NCI-H2029 treated with DMSO at 0.1 percent for 48 hours (cell line): Measurements from ENCODE around the gene UTP4.
A peak's percentile ranks its signal among the peaks of the same experiment; 100 is the strongest.
"Not testable (repeated sequence)": the region's sequence is repeated elsewhere in the genome, so short reads cannot be mapped to it uniquely, and the experiment has no call there.

Experiments used
- DNase-seq: peaks from one replicate; lab custom pipeline; 2025; lab: John Stamatoyannopoulos, UW

UTP4 gene

DNA sequence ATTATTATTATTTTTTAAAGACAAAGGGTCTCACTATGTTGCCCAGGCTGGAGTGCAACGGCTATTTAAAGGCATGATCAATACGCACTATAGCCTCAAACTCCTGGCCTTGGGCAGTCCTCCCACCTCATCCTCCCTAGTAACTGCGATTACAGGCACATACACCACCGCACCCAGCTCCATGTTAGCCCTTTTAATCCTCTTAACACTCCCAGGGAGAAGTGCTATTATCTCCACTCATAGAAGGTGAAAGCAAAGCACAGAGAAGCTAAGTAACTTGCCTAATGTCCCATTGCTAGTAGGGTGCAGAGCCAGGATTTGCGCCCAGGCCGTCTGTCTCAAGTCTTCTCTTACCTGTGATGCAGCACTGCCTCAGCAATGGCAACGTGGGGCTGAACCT, 22.0 kb upstream of the UTP4 start:
- no peak for DNase-seq

DNA sequence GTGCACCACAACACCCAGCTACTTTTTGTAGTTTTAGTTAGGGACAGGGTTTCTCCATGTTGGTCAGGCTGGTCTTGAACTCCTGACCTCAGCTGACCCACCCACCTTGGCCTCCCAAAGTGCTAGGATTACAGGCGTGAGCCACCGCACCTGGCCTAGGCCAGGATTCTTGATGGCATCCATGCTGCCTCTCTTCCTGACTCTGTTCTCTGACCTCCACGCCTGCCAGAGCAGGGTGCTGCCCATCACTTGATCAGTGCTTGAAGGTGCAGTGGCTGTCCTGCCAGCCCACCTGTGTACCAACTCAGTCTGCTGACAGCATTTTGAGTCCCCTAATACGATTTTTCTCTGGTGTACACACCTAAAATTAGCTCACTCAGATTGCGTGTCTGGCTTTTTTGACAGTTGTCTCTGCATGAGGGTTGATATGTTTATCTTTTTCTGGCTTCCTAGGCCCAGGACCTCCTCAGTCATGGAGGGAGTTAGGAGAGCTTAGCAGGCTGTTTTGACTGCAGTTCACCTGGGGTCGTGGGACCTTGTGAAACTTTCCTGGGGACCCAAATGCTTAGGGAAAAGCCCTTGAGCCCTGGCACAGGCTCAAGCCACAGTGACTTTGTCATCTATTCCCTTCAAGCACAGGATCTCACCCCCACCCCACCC, 21.1 kb upstream of the UTP4 start:
- no peak for DNase-seq

DNA sequence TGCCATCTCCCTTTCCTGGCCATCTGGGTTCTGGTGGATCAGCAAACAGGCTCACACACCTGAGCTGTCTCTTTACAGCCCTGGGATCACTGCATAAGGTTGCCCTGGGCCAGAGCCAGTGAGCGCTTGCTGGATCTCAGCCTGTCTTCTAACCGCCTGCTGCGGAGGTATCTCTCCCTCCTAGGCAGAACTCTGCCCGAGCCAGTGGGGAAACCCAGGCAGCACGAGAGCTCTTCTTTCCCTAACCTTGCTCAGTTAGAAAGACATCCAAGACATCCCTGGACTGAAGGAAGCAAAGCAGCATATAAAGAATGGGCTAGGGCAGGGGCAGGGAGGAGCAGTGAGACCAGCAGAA, 20.6 kb upstream of the UTP4 start:
- no peak for DNase-seq

DNA sequence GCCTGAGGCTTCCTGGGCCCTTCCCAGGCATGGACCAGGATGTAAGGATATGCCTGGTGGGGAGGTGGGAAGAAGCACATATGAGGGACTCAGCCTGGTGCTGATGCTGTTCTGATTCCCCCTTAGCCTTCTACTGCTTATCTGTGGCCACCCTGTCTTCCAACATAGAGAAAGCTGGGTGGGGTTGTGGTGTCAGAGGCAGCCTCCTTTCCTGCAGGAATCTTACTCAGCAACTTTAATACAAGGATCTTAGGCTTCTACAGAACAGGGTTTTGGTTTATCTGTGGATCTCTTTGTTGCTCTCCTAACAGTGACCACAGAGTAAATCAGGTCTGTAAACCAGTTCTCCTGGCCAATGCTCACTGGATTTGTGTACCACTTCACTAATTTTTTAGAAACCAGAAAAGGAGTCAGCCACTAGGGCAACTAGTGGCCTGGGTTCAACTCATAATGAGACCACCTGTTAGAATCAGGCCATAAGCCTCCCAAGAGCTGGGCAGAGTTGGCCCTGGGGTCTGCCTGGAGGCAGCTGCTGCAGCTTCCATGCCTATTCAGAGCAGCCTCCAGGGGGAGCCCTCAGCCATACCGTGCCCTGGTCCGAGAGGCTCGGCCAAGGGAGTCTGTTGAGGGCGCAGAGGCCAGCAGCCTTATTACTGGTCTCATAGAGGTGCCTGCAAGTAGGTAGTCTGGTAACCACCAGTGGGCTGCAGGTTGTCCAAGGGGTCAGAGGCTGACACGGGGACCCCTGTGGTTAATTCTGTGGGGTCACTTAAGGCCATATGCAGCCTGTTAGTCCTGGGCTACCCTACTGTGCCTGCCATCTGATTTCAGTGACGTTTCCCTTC, 19.9 kb upstream of the UTP4 start:
- DNase-seq = no peak

DNA sequence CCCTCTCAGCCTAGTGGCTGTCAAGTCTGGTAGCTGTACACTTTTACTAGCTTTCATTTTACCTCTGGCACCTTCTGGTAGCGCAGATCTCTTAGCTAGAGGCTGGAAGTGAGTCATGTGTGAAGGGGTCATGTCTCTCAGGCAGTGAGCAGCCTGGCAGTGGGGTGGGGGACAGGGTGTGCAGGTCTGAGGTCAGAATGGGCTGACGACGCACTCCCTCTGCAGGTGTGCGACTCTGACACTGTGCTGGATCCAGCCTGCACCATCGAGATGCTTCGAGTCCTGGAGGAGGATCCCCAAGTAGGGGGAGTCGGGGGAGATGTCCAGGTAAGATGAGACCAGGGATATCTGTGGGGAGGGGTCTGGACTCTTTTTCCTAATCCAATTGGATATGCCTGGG, 19.2 kb upstream of the UTP4 start:
- no peak for DNase-seq

DNA sequence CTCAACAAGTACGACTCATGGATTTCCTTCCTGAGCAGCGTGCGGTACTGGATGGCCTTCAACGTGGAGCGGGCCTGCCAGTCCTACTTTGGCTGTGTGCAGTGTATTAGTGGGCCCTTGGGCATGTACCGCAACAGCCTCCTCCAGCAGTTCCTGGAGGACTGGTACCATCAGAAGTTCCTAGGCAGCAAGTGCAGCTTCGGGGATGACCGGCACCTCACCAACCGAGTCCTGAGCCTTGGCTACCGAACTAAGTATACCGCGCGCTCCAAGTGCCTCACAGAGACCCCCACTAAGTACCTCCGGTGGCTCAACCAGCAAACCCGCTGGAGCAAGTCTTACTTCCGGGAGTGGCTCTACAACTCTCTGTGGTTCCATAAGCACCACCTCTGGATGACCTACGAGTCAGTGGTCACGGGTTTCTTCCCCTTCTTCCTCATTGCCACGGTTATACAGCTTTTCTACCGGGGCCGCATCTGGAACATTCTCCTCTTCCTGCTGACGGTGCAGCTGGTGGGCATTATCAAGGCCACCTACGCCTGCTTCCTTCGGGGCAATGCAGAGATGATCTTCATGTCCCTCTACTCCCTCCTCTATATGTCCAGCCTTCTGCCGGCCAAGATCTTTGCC, 18.0 kb upstream of the UTP4 start:
- DNase-seq = no peak

DNA sequence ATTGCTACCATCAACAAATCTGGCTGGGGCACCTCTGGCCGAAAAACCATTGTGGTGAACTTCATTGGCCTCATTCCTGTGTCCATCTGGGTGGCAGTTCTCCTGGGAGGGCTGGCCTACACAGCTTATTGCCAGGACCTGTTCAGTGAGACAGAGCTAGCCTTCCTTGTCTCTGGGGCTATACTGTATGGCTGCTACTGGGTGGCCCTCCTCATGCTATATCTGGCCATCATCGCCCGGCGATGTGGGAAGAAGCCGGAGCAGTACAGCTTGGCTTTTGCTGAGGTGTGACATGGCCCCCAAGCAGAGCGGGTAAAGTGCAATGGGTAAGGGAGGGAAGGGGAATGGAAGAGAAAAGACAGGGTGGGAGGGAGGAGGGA, 17.5 kb upstream of the UTP4 start:
- no peak for DNase-seq

DNA sequence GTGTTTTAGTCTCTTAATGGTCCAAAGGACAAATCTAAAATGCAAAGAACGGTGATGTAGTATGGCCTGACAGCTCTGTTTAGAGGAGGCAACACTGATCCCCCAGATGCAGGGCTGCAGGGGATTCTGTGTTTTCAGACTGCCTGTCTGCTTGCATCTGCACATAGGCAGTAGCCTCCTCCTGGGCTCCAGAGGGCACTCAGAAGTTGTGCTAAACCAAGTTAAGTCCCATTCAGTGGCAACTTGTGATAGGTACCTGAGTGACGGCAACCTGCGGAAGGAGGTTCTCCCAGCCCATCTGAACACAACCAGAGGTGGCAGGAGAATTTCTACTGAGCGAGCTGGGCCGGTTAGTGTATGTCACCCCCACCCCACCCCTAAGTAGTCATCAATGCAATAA, 17.1 kb upstream of the UTP4 start:
- no peak for DNase-seq

DNA sequence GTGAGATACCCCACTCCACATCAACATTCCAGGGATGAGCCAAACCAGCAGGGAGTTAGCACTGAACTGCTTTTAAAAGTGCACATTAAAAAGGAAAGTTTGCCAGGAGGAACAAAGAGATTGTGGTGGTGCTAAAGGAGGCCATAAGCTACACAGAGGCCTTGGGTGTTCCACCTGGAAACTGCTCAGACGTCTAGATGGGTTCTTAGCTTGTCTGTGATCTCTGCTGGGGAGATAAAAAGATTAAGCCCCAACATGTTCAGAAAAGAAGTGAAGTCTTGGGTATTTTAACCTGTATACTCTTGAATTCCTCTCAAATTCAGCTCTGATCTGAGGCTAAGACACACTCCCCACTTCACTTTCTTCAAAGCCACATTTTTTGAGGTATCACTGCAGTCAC, 16.6 kb upstream of the UTP4 start:
- DNase-seq = no peak

DNA sequence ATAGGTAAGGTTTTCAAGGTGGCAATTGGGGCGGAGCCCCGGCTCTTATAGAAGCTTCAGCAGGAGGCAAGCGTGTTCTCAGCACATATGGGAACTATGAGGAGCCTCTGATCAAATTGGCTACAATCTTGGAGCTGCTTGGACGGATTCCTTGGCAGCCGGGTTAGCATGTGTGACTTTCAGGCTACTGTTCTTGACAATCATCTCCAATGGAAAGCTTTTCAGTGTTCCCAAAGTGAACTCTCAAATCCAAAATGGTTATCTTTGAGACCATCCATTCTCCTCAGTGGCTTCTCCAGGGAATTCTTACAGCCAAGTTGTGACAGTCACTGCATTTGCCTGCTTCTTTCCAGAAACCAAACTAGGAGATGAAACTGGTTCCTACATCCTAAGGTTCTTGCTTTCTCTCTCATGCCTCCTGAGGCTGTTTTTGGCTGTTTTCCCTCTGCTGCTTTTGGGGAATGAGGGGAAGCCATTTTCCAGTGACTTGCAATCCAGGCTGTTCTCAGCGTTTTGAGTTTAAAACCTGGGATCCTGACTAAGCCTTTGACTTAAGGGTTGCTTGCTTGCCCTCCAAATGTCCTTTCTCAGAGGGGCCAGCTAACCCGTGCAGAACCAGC, 16.1 kb upstream of the UTP4 start:
- no peak for DNase-seq

DNA sequence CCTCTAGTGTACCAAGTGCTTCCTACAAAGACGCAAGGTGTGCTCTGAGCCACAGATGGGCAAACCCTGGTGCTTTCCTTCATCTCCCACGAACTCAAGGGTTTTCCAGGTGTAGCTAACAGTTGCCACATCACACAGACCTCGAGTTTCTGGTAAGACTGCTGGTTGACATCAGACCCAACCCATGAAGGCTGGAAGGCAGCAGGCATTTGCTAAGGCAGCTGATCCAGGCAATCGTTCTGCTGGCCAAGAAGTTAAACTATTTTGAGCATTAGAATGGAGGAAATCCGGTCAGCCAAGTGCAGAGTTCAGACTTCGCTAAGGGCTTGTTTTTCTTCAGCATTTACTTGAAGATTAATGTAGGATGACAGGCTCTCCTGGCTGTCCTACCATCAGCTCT, 15.5 kb upstream of the UTP4 start:
- no peak for DNase-seq

DNA sequence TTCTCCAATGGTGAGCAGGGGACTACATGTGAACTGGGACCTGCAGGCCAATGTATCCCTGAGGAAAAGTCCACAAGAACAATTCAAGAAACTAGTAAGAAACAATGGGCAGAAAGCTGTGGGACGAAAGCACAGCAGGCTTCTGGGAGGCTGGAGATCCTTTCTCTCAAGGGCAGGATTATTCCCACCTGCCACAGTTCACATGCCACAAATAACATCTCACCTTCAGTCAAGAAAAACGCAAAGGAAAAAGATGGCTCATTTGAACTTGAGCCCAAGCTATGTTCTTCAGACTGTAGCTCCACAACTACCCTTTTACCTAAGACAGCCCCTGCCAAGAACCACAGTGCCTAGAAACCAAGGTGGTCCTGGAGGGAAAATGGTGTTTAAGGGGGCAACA, 14.0 kb upstream of the UTP4 start:
- no peak for DNase-seq

DNA sequence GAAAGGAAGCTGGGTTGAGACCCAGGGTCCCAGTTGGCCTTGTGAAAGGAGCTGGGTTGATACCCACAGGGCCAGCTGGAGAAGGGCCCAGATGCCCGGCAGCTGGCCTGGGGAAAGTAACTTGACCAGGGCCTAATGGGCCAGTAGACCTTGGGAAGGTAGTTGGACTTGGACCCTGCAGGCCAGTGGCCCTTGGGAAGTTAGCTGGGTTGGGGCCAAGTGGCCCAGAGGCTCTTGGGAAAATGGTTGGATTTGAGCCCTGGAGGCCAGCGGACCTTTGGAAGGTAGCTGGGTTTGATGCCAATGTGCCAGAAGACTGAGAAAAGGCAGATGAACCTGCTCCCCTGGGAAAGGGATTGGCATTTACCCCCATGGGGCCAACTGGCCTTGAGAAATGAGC, 13.5 kb upstream of the UTP4 start:
- no peak for DNase-seq

DNA sequence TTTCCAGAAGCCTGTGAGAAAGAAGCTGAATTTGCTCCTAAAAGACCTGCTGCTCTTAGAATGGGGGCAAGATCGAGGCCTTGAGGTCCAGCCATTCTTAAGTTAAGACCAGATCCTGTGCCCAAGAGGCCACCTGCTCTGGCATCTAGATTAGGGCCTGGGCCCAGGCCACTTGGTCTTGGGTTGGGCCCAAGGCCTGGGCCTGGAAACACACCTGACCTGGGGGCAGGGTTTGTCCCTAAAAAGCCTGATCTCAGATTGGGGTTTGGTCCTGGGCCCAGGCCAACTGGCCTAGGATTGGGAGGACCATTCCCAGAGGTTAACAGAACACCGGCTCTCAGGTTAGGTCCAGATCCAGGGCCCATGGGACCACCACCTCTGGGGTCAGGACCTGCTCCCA, 12.9 kb upstream of the UTP4 start:
- no peak for DNase-seq

DNA sequence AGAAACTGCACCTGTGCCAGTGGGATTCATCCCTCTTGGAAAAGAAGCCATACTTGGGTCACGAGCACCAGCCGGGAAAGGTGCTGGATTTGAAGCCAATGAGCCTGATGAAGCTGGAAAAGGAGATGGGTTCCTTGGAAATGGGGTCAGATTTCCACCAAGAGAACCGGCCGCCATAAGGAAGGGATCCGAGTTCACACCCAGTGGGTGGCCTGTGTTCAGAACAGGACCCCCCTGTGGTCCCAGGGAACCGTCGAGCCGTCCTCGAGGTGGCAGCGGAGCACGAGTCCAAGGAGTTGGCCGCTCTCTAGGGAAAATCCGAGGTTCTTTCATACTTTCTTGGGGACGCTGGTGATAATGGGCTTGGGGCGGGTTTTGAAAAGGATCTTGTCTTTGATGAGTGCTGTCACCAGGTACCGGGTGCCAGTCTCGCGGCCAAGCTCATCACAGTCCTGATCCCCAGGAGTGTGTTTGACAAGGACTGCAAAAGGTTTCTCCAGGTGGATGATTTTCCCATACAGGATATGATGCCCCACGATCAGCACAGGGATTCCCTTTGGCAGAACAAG, 12.3 kb upstream of the UTP4 start:
- no peak for DNase-seq

DNA sequence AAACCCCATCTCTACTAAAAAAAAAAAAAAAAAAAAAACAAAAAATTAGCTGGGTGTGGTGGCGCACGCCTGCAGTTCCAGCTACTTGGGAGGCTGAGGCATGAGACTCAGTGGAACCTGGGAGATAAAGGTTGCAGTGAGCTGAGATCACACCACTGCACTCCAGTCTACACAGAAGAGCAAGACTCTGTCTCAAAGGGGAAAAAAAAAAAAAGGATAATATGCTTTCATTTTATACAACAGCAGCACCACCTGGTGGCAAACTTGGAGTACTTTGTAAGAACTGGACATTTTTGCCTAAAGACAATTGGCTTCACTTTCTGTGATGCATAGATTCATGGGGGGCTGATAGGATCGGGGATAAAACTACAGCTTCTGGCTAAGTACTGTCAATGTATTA, 8.5 kb upstream of the UTP4 start:
- peak; percentile 11 for DNase-seq

DNA sequence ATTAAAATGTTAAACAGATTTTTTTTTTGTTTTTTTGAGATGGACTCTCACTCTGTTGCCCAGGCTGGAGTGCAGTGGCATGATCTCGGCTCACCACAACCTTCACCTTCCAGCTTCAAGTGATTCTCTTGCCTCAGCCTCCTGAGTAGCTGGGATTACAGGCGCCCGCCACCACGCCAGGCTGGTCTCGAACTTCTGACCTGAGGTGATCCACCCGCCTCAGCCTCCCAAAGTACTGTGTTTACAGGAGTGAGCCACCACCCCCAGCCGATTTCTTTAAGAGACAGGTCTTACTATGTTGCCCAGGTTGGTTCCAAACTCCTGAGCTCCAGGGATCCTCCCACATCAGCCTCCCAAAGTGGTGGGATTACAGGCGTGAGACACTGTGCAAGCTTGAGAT, 8.0 kb upstream of the UTP4 start:
- not testable (repeated sequence) for DNase-seq

DNA sequence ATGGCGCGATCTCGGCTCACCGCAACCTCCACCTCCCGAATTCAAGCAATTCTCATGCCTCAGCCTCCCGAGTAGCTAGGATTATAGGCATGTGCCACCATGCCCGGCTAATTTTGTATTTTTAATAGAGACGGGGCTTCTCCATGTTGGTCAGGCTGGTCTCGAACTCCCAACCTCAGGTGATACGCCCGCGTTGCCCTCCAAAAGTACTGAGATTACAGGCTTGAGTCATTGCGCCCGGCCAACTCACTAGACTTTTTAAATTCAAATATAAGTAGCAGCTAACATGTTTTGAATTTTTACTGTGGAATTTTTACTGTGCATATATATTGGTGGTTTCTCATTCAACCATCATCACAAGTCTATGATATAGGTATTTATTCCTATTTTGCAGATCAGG, 7.5 kb upstream of the UTP4 start:
- DNase-seq = not testable (repeated sequence)

DNA sequence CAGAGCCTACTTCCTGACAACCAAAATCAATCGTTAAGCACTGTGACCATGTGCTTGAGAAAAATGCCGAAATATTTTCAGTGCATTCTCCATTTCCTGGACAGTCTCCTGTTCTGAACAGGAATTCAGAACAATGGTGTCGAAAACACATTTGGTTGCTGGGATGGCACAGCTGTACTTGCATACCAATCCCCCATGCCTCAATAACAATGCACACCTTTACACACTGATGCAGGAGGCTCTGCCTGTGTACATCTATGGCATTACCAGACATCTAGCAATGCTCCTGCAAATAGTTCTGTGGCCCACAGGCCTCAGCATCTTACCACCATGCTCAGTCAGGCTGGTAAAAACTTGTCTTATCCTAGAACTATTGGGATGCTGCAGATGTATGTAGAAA, 6.2 kb upstream of the UTP4 start:
- DNase-seq = no peak

DNA sequence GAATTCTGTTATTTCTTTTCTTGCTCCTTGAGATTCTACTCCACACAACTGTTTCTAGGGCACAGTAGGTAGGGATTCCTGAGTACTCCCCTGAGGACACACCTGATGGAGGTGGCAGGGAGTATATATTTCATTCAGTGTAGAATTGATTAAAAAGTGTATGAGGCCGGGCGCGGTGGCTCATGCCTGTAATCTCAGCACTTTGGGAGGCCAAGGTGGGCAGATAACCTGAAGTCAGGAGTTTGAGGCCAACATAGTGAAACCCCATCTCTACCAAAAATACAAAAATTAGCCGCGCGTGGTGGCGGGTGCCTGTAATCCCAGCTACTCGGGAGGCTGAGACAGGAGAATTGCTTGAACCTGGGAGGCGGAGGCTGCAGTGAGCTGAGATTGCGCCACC, 5.6 kb upstream of the UTP4 start:
- DNase-seq = not testable (repeated sequence)

DNA sequence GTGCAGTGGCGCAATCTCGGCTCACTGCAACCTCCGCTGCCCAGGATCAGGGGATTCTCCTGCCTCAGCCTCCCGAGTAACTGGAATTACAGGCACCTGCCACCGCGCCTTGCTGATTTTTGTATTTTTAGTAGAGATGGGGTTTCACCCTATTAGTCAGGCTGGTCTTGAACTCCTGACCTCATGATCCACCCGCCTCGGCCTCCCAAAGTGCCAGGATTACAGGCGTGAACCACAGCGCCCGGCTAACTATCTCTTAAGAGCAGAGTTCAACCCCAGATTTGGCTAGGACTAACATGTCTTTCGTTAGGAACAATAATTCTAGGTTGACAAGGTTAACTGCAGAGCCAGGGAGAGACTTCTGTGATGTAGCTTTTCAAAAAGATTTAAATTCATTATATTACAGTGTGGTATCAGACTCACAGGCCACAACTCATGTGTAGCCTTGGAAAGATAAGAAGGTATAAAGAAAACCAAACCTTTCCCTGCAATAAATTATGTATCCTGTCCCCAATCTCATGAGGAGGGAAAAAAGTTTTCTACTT, 4.4 kb upstream of the UTP4 start:
- DNase-seq = no peak

DNA sequence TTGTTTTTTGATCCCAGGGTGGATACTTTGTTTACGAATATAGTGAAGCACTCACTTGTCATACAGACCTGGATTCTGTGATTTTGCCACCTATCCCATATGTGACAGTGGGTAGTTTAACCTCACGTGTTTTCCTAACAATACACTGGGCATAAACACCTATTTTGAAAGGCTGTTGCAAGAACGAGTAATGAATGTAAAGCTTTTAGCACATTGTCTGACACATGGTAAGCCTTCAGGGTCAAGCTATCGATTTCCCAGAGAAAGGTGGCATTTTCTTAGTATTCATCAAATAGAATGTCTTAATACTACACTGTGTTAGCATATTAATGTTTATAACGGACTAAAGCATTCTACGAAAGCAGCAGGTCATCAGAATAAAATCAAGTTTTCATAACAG, 2.0 kb upstream of the UTP4 start:
- no peak for DNase-seq
